GM23338 (cell line): ENCODE results near the gene TAF12. TPM values are rescaled to one million over a fixed set of nuclear protein-coding genes. Genes with fewer than 3 reads are reported as not detected.
A peak's percentile ranks its signal among the peaks of the same experiment; 100 is the strongest.
"Not testable (repeated sequence)": the region's sequence is repeated elsewhere in the genome, so short reads cannot be mapped to it uniquely, and the experiment has no call there.

Source experiments
- ATAC-seq: fragments of 200-7000 bp; cut with Tn5 transposase; 3 replicates; pipeline ENCODE4 v1.9.1; 2020
- DNase-seq: peaks from one replicate; pipeline ENCODE4 v3.0.0-alpha.2; 2015; ENCODE audit warnings: low spot score
- H2AFZ ChIP-seq: fragments of 200-600 bp; sonication (generic); 2 replicates; pipeline ENCODE4 v1.8.0; 2016; ENCODE audit warnings: antibody characterized with exemption, mild to moderate bottlenecking, moderate library complexity
- H3F3A ChIP-seq: fragments of 200-600 bp; sonication (generic); replicated peaks from 2 replicates; pipeline ENCODE4 v1.8.0; 2017; ENCODE audit warnings: antibody characterized with exemption, mixed run types, low read depth
- H3K27ac ChIP-seq: fragments of 200-600 bp; sonication (generic); 2 replicates; pipeline ENCODE4 v1.6.1; 2016; ENCODE audit warnings: low read depth
- H3K27me3 ChIP-seq: fragments of 200-600 bp; sonication (generic); 2 replicates; pipeline ENCODE4 v1.8.0; 2016; ENCODE audit warnings: mild to moderate bottlenecking, mixed run types, moderate library complexity; ENCODE audit not compliant: insufficient read depth
- H3K36me3 ChIP-seq: fragments of 200-600 bp; sonication (generic); 2 replicates; pipeline ENCODE4 v1.8.0; 2016; ENCODE audit warnings: mild to moderate bottlenecking; ENCODE audit not compliant: insufficient read depth
- H3K4me1 ChIP-seq: fragments of 200-600 bp; sonication (generic); 2 replicates; pipeline ENCODE4 v1.8.0; 2016; ENCODE audit warnings: mild to moderate bottlenecking, moderate library complexity; ENCODE audit not compliant: insufficient read depth
- H3K4me2 ChIP-seq: fragments of 200-600 bp; sonication (generic); 2 replicates; pipeline ENCODE4 v1.7.1; 2017; ENCODE audit warnings: mixed run types
- H3K4me3 ChIP-seq: fragments of 200-600 bp; sonication (generic); 2 replicates; pipeline ENCODE4 v1.6.1; 2016; ENCODE audit warnings: mixed run types
- H3K79me2 ChIP-seq: fragments of 200-600 bp; sonication (generic); replicated peaks from 2 replicates; pipeline ENCODE4 v1.8.0; 2017; ENCODE audit warnings: mild to moderate bottlenecking; ENCODE audit not compliant: insufficient read depth
- H3K9me2 ChIP-seq: fragments of 200-600 bp; sonication (generic); 2 replicates; pipeline ENCODE4 v1.8.0; 2017; ENCODE audit not compliant: insufficient read depth
- H4K20me1 ChIP-seq: fragments of 200-600 bp; sonication (generic); replicated peaks from 2 replicates; pipeline ENCODE4 v1.8.0; 2017; ENCODE audit warnings: mild to moderate bottlenecking; ENCODE audit not compliant: insufficient read depth
- H3K27ac Mint-ChIP-seq: 2 replicates; pipeline ENCODE4 v1.8.0; 2020; ENCODE audit warnings: inconsistent platforms, mild to moderate bottlenecking, moderate library complexity, mixed read lengths
- H3K27me3 Mint-ChIP-seq: 3 replicates; pipeline ENCODE4 v1.8.0; 2022; ENCODE audit warnings: low read depth, mild to moderate bottlenecking, moderate library complexity, mixed read lengths, inconsistent platforms; ENCODE audit not compliant: insufficient read depth, poor library complexity
- H3K36me3 Mint-ChIP-seq: 3 replicates; pipeline ENCODE4 v1.8.0; 2021; ENCODE audit warnings: low read depth, mild to moderate bottlenecking, inconsistent platforms, moderate library complexity, mixed read lengths
- H3K4me1 Mint-ChIP-seq: 3 replicates; pipeline ENCODE4 v1.8.0; 2020; ENCODE audit warnings: mild to moderate bottlenecking, inconsistent platforms, mixed read lengths
- H3K4me3 Mint-ChIP-seq: 3 replicates; pipeline ENCODE4 v1.8.0; 2021; ENCODE audit warnings: moderate library complexity, mild to moderate bottlenecking, inconsistent platforms, mixed read lengths
- H3K9me3 Mint-ChIP-seq: 3 replicates; pipeline ENCODE4 v1.8.0; 2020; ENCODE audit warnings: moderate library complexity, mild to moderate bottlenecking, inconsistent platforms, mixed read lengths
- CTCF ChIP-seq, 2 experiments: fragments of 200-600 bp in 1 of 2; sonication (generic) in 1 of 2; conservative IDR thresholded peaks; 2 replicates each; pipeline versions ENCODE4 v1.5.1 to v1.6.1; 2016 to 2017; ENCODE audit warnings: antibody characterized with exemption in 2 of 2, low read depth in 2 of 2, mild to moderate bottlenecking in 2 of 2, moderate library complexity in 1 of 2
- EZH2 ChIP-seq: fragments of 200-600 bp; sonication (generic); IDR thresholded peaks from one replicate; pipeline ENCODE4 v1.8.0; 2017; ENCODE audit warnings: antibody characterized with exemption, mild to moderate bottlenecking, low read depth; ENCODE audit not compliant: unreplicated experiment
- EZH2phosphoT487 ChIP-seq: fragments of 200-600 bp; sonication (generic); IDR thresholded peaks from one replicate; pipeline ENCODE4 v1.8.1; 2018; ENCODE audit warnings: antibody characterized with exemption; ENCODE audit not compliant: unreplicated experiment
- JUNB ChIP-seq: IDR thresholded peaks from one replicate; pipeline ENCODE4 v1.6.1; 2016; ENCODE audit warnings: antibody characterized with exemption; ENCODE audit not compliant: unreplicated experiment
- NANOG ChIP-seq: IDR thresholded peaks from 2 replicates; pipeline ENCODE4 v1.6.1; 2016; ENCODE audit warnings: antibody characterized with exemption, borderline replicate concordance
- POLR2AphosphoS5 ChIP-seq: IDR thresholded peaks from 2 replicates; pipeline ENCODE4 v1.6.1; 2016; ENCODE audit warnings: antibody characterized with exemption, low read depth
- REST ChIP-seq: IDR thresholded peaks from one replicate; pipeline ENCODE4 v1.6.1; 2018; ENCODE audit warnings: antibody characterized with exemption; ENCODE audit not compliant: unreplicated experiment
- STAT1 ChIP-seq: IDR thresholded peaks from one replicate; pipeline ENCODE4 v1.6.1; 2016; ENCODE audit warnings: antibody characterized with exemption; ENCODE audit not compliant: unreplicated experiment
- ZNF331 ChIP-seq: fragments of 250-450 bp; sonication (Bioruptor Pico); IDR thresholded peaks from 2 replicates; pipeline ENCODE4 v1.5.0; 2020; ENCODE audit warnings: low read depth, mild to moderate bottlenecking, moderate library complexity
- polyA plus RNA-seq: library from polyadenylated mRNA; unstranded; fragments of >200 nt; fragmentation: Nextera tagmentation; extraction: Ambion mirVana; gene quantifications from 2 replicates; pipeline ENCODE4 v1.2.1, GENCODE V29; 2016
- total RNA-seq: library from RNA; depleted of rRNA; stranded (reverse); fragments of >200 nt; shearing (Covaris generic); gene quantifications from 2 replicates; pipeline ENCODE4 v1.2.3, GENCODE V29; 2014

TAF12 gene
- total and polyA plus RNA-seq, 2 experiments from 2014 or later: 15.2 to 46.8 TPM

- H3K4me1 Mint-ChIP-seq: no peaks in the 10 kb centered on the region
- Histone ChIP-seq H3K4me3 (no peak overlapping the region), H3K4me1 (no peaks in the 10 kb centered on the region), H3K9me2 (no peaks in the 10 kb centered on the region), H3K4me2 (no peak overlapping the region), H3F3A (peaks cover 36% of the 10 kb centered on the region), H2AFZ (no peak overlapping the region), H4K20me1 (peaks cover 9% of the 10 kb centered on the region; the same call in 1 of the 2 replicates), H3K27me3 (no peaks in the 10 kb centered on the region), H3K27ac (no peak overlapping the region), H3K79me2 (no peaks in the 10 kb centered on the region), H3K36me3 (peaks cover 22% of the 10 kb centered on the region)
- TF ChIP-seq EZH2phosphoT487 (no peak), EZH2 (no peak), NANOG (no peak)
- H3K4me3 Mint-ChIP-seq: no peak overlapping the region
- H3K9me3 Mint-ChIP-seq: no peaks in the 10 kb centered on the region
- H3K36me3 Mint-ChIP-seq: peaks cover 54% of the 10 kb centered on the region
- ATAC-seq (no peak), DNase-seq (no peak)
- no peak overlapping the region for H3K27ac Mint-ChIP-seq
- peaks cover 2% of the 10 kb centered on the region for H3K27me3 Mint-ChIP-seq
Measured at GRCh38 chr1:28573564-28573963, 69.3 kb downstream of the TAF12 start.

- not testable (repeated sequence) for H2AFZ ChIP-seq, H3K4me2 ChIP-seq, H3K27me3 ChIP-seq, H3K27ac Mint-ChIP-seq, H3K4me3 ChIP-seq, H3K4me1 Mint-ChIP-seq, H3K9me2 ChIP-seq, H4K20me1 ChIP-seq, H3K4me3 Mint-ChIP-seq, H3K4me1 ChIP-seq, H3K27me3 Mint-ChIP-seq, DNase-seq, H3K79me2 ChIP-seq, ATAC-seq, H3K9me3 Mint-ChIP-seq
- Histone ChIP-seq H3K36me3 (peaks cover 15% of the 10 kb centered on the region), H3F3A (peaks cover 30% of the 10 kb centered on the region), H3K27ac (0 out of 2 replicates have a peak overlapping the region, but pooled peaks have one; percentile 32)
- H3K36me3 Mint-ChIP-seq: peaks cover 54% of the 10 kb centered on the region
Measured at GRCh38 chr1:28572891-28573290, 70.0 kb downstream of the TAF12 start.

- Histone ChIP-seq H3K9me2 (no peaks in the 10 kb centered on the region), H3K36me3 (peaks cover 8% of the 10 kb centered on the region), H2AFZ (no peak overlapping the region), H3K4me1 (no peaks in the 10 kb centered on the region), H3K27me3 (no peaks in the 10 kb centered on the region), H3K4me2 (no peak overlapping the region), H3K27ac (no peak overlapping the region), H3K79me2 (no peaks in the 10 kb centered on the region), H4K20me1 (0 out of 2 replicates have a peak, but pooled peaks cover 5% of the 10 kb centered on the region), H3F3A (peaks cover 20% of the 10 kb centered on the region), H3K4me3 (no peak overlapping the region)
- Mint-ChIP-seq H3K27me3 (peaks cover 2% of the 10 kb centered on the region), H3K36me3 (peaks cover 53% of the 10 kb centered on the region), H3K27ac (no peak overlapping the region), H3K4me3 (no peak overlapping the region), H3K4me1 (no peaks in the 10 kb centered on the region), H3K9me3 (no peaks in the 10 kb centered on the region)
- DNase-seq: no peak
- no peak for ATAC-seq
- TF ChIP-seq POLR2AphosphoS5 (no peak), CTCF (conservative IDR thresholded peaks at IDR 0.05; ENCODE audit: low read depth in 2 of 2) (no peak), ZNF331 (no peak), JUNB (no peak), EZH2phosphoT487 (no peak), STAT1 (no peak), REST (no peak)
Measured at GRCh38 chr1:28571911-28572310, 71.0 kb downstream of the TAF12 start.
